ENCODE results near the gene RFNG. TPM values are rescaled to one million over a fixed set of nuclear protein-coding genes. Genes with fewer than 3 reads are reported as not detected.

RFNG gene
- total RNA-seq (10 to 100 TPM; 34.7 to 37.5 TPM), polyA plus RNA-seq (10 to 100 TPM; 29.1 to 38.2 TPM)
- long read RNA-seq, donor 1, transcript RFNG-209 (1 exons, 2,886 nt), result major isoform, 28 of 51 reads
- long read RNA-seq, donor 1, transcript RFNG-207 (6 exons, 2,082 nt), result minor isoform, 5 of 51 reads
- long read RNA-seq, donor 1, transcript RFNG-201 (8 exons, 1,828 nt), result minor isoform, 15 of 51 reads
- long read RNA-seq, donor 1, partial matches to known transcripts, result 0 of 51 reads
- long read RNA-seq, donor 1, other reads (novel, unspliced or antisense), result 0 of 51 reads
- long read RNA-seq, donor 2, transcript RFNG-209 (1 exons, 2,886 nt), result major isoform, 10 of 13 reads
- long read RNA-seq, donor 2, partial matches to known transcripts, result 0 of 13 reads
- long read RNA-seq, donor 2, other reads (novel, unspliced or antisense), result 0 of 13 reads
- long read RNA-seq, donor 3, transcript RFNG-201 (8 exons, 1,828 nt), result minor isoform, 5 of 24 reads
- long read RNA-seq, donor 3, transcript RFNG-209 (1 exons, 2,886 nt), result major isoform, 14 of 24 reads
- long read RNA-seq, donor 3, partial matches to known transcripts, result 0 of 24 reads
- long read RNA-seq, donor 3, other reads (novel, unspliced or antisense), result 0 of 24 reads
- long read RNA-seq, donor 4, transcript RFNG-209 (1 exons, 2,886 nt), result major isoform, 10 of 91 reads
- long read RNA-seq, donor 4, partial matches to known transcripts, result 74 of 91 reads
- long read RNA-seq, donor 4, other reads (novel, unspliced or antisense), result 5 of 91 reads
- long read RNA-seq, donor 5, transcript RFNG-201 (8 exons, 1,828 nt), result minor isoform, 11 of 38 reads
- long read RNA-seq, donor 5, transcript RFNG-209 (1 exons, 2,886 nt), result major isoform, 19 of 38 reads
- long read RNA-seq, donor 5, partial matches to known transcripts, result 5 of 38 reads
- long read RNA-seq, donor 5, other reads (novel, unspliced or antisense), result 0 of 38 reads

GRCh38 chr17:82051776-82052637, at the start of gene RFNG, which contains the start of gene GPS1:
TSS of gene RFNG (minus strand) at chr17:82051811. CDS start at chr17:82051766, 45 bp downstream.
TSS of gene GPS1 (plus strand) at chr17:82051898. CDS start at chr17:82051932, 34 bp downstream.
- Histone ChIP-seq H3K27me3 (ENCODE audit: control insufficient read depth in 3 of 3, insufficient read depth in 3 of 3, low read length in 2 of 3) (no peaks in the 10 kb centered on the region), H3K36me3 (ENCODE audit: control insufficient read depth in 4 of 4, insufficient read depth in 4 of 4, low read length in 4 of 4) (peaks cover 0 to 57% (median 14%) of the 10 kb centered on the region in 4 donors), H3K4me1 (ENCODE audit: control insufficient read depth in 5 of 5, insufficient read depth in 5 of 5, low read length in 5 of 5) (peaks cover 0 to 24% (median 8%) of the 10 kb centered on the region in 5 donors), H3K27ac (ENCODE audit: low read depth in 1 of 2, low read length in 1 of 2) (peak within 1 kb of the TSS; percentile 30 to 47), H3K9ac (ENCODE audit: insufficient read depth in 1 of 2, low read length in 2 of 2) (peak within 1 kb of the TSS; percentile 19 to 68), H3K4me3 (peak within 1 kb of the TSS; percentile 74), H3K9me3 (ENCODE audit: control insufficient read depth in 4 of 4, insufficient read depth in 3 of 4, low read length in 3 of 4) (no peaks in the 10 kb centered on the region)
- TF ChIP-seq CTCF (IDR thresholded peaks at IDR 0.05; ENCODE audit: control extremely low read depth, extremely low read depth), result no peak
- 1% methylated on average over 72 to 94 of the region's 94 CpGs for WGBS, 2 donors
- ATAC-seq (ENCODE audit: insufficient read depth, low FRiP score), result peak; percentile 64
- DNase-seq, result peak; percentile 63 to 74 (median 73)

- H3K36me3 ChIP-seq (ENCODE audit: control insufficient read depth in 4 of 4, insufficient read depth in 4 of 4, low read length in 4 of 4), result peaks cover 0 to 4% (median 0%) of the 10 kb centered on the region in 4 donors
Measured at GRCh38 chr17:82101301-82101715, 49.7 kb upstream of the RFNG start.

More at GRCh38 chr17:82101301-82101715, 49.7 kb upstream of the RFNG start:
- Histone ChIP-seq H3K27me3 (ENCODE audit: control insufficient read depth in 3 of 3, insufficient read depth in 3 of 3, low read length in 2 of 3) (no peaks in the 10 kb centered on the region), H3K4me3 (no peak overlapping the region), H3K9ac (ENCODE audit: insufficient read depth in 1 of 2, low read length in 2 of 2) (no peak overlapping the region), H3K9me3 (ENCODE audit: control insufficient read depth in 4 of 4, insufficient read depth in 3 of 4, low read length in 3 of 4) (no peaks in the 10 kb centered on the region), H3K27ac (ENCODE audit: low read depth in 1 of 2, low read length in 1 of 2) (no peak overlapping the region), H3K4me1 (ENCODE audit: control insufficient read depth in 5 of 5, insufficient read depth in 5 of 5, low read length in 5 of 5) (peaks cover 0 to 40% (median 28%) of the 10 kb centered on the region in 5 donors)
- TF ChIP-seq CTCF (IDR thresholded peaks at IDR 0.05; ENCODE audit: control extremely low read depth, extremely low read depth), result no peak
- ATAC-seq (ENCODE audit: insufficient read depth, low FRiP score) (no peak), DNase-seq (no peak)
- WGBS, 2 donors, result 79 to 81% methylated on average over 10 of the region's 10 CpGs

Data from lung (tissue), 16 donors.